CD4-positive, alpha-beta T cell (primary cell): ENCODE results near the gene SDHB. TPM values are rescaled to one million over a fixed set of nuclear protein-coding genes. Genes with fewer than 3 reads are reported as not detected.

ENCODE experiments used
- ATAC-seq: fragments of 200-7000 bp; cut with Tn5 transposase; one replicate; pipeline ENCODE4 v1.10.0; 2022; ENCODE audit warnings: mild to moderate bottlenecking; ENCODE audit not compliant: poor library complexity
- CTCF ChIA-PET: fragments of 350-600 bp; sonication (Branson Sonifier 250); formaldehyde crosslinking; loops from one replicate; lab custom pipeline; 2021; ENCODE audit warnings: antibody characterized with exemption, inconsistent platforms; lab: Charles Lee
- POLR2A ChIA-PET: fragments of 350-600 bp; sonication (Branson Sonifier 250); formaldehyde crosslinking; loops from one replicate; lab custom pipeline; 2021; ENCODE audit warnings: antibody characterized with exemption, inconsistent platforms; lab: Charles Lee
- DNase-seq, 14 experiments: peaks; one replicate each; pipeline ENCODE4 v3.0.0-alpha.2; 2013 to 2020; ENCODE audit warnings: mixed read lengths in 2 of 14
- H3K27ac ChIP-seq, 2 donors: one replicate each; pipeline versions ENCODE4 v1.5.1 to v1.7.0; 2013; ENCODE audit warnings: low read length in 2 of 2, low read depth in 1 of 2, mild to moderate bottlenecking in 1 of 2
- H3K27me3 ChIP-seq, 2 experiments: 1 replicate in 1 of 2; 2 replicates in 1 of 2; pipeline versions ENCODE4 v1.6.1 to v1.7.0; 2013; ENCODE audit warnings: low read length in 2 of 2, control low read depth in 1 of 2, mild to moderate bottlenecking in 1 of 2, moderate library complexity in 1 of 2; ENCODE audit not compliant: insufficient read depth in 2 of 2, control insufficient read depth in 1 of 2
- H3K36me3 ChIP-seq: one replicate; pipeline ENCODE4 v1.6.1; 2013; ENCODE audit warnings: low read length, control low read depth; ENCODE audit not compliant: insufficient read depth
- H3K4me1 ChIP-seq: one replicate; pipeline ENCODE4 v1.6.1; 2013; ENCODE audit warnings: low read length, control low read depth; ENCODE audit not compliant: insufficient read depth
- H3K4me3 ChIP-seq: one replicate; pipeline ENCODE4 v1.5.1; 2013; ENCODE audit warnings: mild to moderate bottlenecking, low read length, moderate library complexity
- H3K9me3 ChIP-seq, 2 experiments: 1 replicate in 1 of 2; 2 replicates in 1 of 2; pipeline versions ENCODE4 v1.6.1 to v1.7.0; 2013; ENCODE audit warnings: low read length in 2 of 2, mild to moderate bottlenecking in 2 of 2, control low read depth in 1 of 2, moderate library complexity in 1 of 2; ENCODE audit not compliant: control insufficient read depth in 1 of 2, insufficient read depth in 1 of 2
- H3K27ac Mint-ChIP-seq: one replicate; pipeline ENCODE4 v1.8.0; 2020; ENCODE audit warnings: mixed read lengths
- H3K27me3 Mint-ChIP-seq: one replicate; pipeline ENCODE4 v1.8.0; 2021; ENCODE audit warnings: mixed read lengths
- H3K36me3 Mint-ChIP-seq: one replicate; pipeline ENCODE4 v1.8.0; 2021; ENCODE audit warnings: low read depth, mixed read lengths
- H3K4me1 Mint-ChIP-seq: one replicate; pipeline ENCODE4 v1.8.0; 2021; ENCODE audit warnings: low read depth, mixed read lengths
- H3K4me3 Mint-ChIP-seq: one replicate; pipeline ENCODE4 v1.8.0; 2020; ENCODE audit warnings: mild to moderate bottlenecking, mixed read lengths
- H3K9me3 Mint-ChIP-seq: one replicate; pipeline ENCODE4 v1.8.0; 2020; ENCODE audit warnings: mixed read lengths
- intact Hi-C, 2 experiments: fragments of 100-400 bp; cut with DNase I in 1 of 2; cut with micrococcal nuclease in 1 of 2; formaldehyde crosslinking; loops; one replicate each; pipeline versions ENCODE4 v1.15.1 to v1.9.0; 2023 to 2025; cut with DNase I, micrococcal nuclease
- total RNA-seq, 174 experiments: library from RNA in 2 of 174; stranded (reverse) in 2 of 174; gene quantifications; one replicate each; pipeline ENCODE4 v1.2.3 and lab custom pipeline; 2021 to 2026
- TF ChIP-seq, protein P1 (sequence below): fragments of 200-600 bp; IDR thresholded peaks from one replicate; pipeline ENCODE4 v1.8.0; 2022; ENCODE audit warnings: antibody characterized with exemption, mild to moderate bottlenecking

Gene SDHB
- total RNA-seq, 2 experiments from 2014 or later, result 53.9 to 56.2 TPM

DNA sequence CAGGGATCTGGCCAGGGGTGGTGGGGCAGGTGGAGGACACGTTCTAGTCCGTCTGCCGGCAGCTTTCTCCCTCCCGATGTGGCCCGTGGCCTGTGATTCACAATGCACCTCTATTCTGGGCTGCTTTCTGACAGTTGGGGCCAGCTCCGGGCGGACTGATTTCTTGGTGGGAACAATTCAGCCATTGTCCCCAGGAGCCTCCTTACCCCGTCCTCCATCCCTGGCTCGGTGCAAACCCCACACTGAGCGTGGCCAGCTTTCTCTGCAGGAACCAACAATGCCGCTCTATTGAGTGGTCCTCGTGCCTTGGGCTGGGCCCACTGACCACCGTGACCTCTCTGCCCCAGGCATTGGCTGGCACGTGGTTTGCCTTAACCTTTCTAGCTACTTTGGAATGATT is 35.7 kb upstream of the SDHB start:
- no peak for DNase-seq
- no peaks in the 10 kb centered on the region for H3K4me1 ChIP-seq
- TF ChIP-seq, protein P1, sequence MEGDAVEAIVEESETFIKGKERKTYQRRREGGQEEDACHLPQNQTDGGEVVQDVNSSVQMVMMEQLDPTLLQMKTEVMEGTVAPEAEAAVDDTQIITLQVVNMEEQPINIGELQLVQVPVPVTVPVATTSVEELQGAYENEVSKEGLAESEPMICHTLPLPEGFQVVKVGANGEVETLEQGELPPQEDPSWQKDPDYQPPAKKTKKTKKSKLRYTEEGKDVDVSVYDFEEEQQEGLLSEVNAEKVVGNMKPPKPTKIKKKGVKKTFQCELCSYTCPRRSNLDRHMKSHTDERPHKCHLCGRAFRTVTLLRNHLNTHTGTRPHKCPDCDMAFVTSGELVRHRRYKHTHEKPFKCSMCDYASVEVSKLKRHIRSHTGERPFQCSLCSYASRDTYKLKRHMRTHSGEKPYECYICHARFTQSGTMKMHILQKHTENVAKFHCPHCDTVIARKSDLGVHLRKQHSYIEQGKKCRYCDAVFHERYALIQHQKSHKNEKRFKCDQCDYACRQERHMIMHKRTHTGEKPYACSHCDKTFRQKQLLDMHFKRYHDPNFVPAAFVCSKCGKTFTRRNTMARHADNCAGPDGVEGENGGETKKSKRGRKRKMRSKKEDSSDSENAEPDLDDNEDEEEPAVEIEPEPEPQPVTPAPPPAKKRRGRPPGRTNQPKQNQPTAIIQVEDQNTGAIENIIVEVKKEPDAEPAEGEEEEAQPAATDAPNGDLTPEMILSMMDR, result no peak
- no peak overlapping the region for H3K4me3 ChIP-seq
- ChIA-PET POLR2A (no interaction called here), CTCF (no interaction called here)
- Mint-ChIP-seq H3K27me3 (no peaks in the 10 kb centered on the region), H3K27ac (no peak overlapping the region), H3K36me3 (no peaks in the 10 kb centered on the region), H3K4me3 (no peak overlapping the region), H3K4me1 (no peaks in the 10 kb centered on the region), H3K9me3 (no peaks in the 10 kb centered on the region)
- no peak for ATAC-seq
- no peaks in the 10 kb centered on the region for H3K27me3 ChIP-seq
- H3K27ac ChIP-seq, result no peak overlapping the region
- no peaks in the 10 kb centered on the region for H3K36me3 ChIP-seq
- intact Hi-C loops, result no loop called here
- peaks cover 0 to 4% of the 10 kb centered on the region in 2 experiments for H3K9me3 ChIP-seq

DNA sequence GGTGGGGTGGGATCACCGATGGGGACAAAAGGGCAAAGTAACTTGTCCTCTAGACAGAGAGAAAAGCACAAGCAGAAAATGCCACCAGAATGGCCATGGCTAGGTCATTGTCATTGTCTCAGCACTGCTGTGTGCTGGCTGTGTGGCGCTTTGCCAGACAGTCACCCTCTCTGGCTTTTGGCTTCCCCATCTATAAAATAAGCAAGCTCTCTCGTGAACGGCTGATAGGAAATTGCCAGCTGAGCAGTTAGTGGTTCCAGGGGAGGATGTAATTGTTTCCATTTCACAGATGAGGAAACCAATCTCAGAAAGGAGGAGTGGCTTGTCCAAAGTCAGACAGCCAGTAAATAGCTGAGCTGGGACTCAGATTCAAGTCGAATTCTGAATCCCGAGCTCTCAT is 32.9 kb upstream of the SDHB start:
- H3K4me3 Mint-ChIP-seq, result no peak overlapping the region
- H3K27me3 Mint-ChIP-seq, result no peaks in the 10 kb centered on the region

DNA sequence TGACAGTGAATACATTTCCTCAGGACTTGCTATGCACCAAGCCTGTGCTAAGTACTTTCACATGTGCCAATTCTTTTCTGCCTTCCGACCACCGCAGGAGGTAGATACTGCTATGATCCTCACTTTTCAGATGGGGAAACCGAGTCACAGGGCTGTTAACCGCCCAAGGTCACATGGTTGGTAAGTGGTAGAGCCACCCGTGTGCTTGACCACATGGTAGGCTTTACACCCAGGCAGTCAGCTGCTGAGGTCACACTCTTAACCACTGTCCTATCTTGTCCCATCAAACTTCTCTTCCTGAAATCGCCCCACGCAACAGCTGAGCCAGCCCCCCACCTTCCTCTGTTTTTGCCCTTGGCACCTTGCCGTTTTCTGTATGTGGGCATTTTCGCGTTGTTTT is 31.0 kb upstream of the SDHB start:
- ChIA-PET CTCF (no interaction called here), POLR2A (no interaction called here)
- no peak for DNase-seq
- no peaks in the 10 kb centered on the region for H3K27me3 Mint-ChIP-seq
- no peaks in the 10 kb centered on the region for H3K9me3 Mint-ChIP-seq
- no peaks in the 10 kb centered on the region for H3K36me3 Mint-ChIP-seq
- H3K4me3 Mint-ChIP-seq, result no peak overlapping the region
- no peak overlapping the region for H3K27ac Mint-ChIP-seq
- no peak for ATAC-seq
- Histone ChIP-seq H3K9me3 (no peaks in the 10 kb centered on the region), H3K27me3 (no peaks in the 10 kb centered on the region), H3K4me3 (no peak overlapping the region), H3K4me1 (no peaks in the 10 kb centered on the region), H3K36me3 (no peaks in the 10 kb centered on the region), H3K27ac (no peak overlapping the region)
- H3K4me1 Mint-ChIP-seq, result no peaks in the 10 kb centered on the region
- TF ChIP-seq, protein P1, result no peak
- intact Hi-C loops, result no loop called here

More for the DNA sequence above, 32.9 kb upstream of the SDHB start:
- DNase-seq (no peak), ATAC-seq (no peak)
- ChIA-PET CTCF (no interaction called here), POLR2A (no interaction called here)
- Histone ChIP-seq H3K4me1 (no peaks in the 10 kb centered on the region), H3K9me3 (no peaks in the 10 kb centered on the region), H3K27me3 (no peaks in the 10 kb centered on the region), H3K36me3 (no peaks in the 10 kb centered on the region), H3K27ac (no peak overlapping the region), H3K4me3 (no peak overlapping the region)
- Mint-ChIP-seq H3K36me3 (no peaks in the 10 kb centered on the region), H3K4me1 (no peaks in the 10 kb centered on the region), H3K27ac (no peak overlapping the region), H3K9me3 (no peaks in the 10 kb centered on the region)
- intact Hi-C loops, result no loop called here
- TF ChIP-seq, protein P1, result no peak
